Endothelial cell of umbilical vein (primary cell): ENCODE results near the gene MAK. TPM values are rescaled to one million over a fixed set of nuclear protein-coding genes. Genes with fewer than 3 reads are reported as not detected.

Experiments
- BruUV-seq: library from RNA; stranded (reverse); fragments of 400-500 nt; replicated peaks from 2 replicates; lab custom pipeline; 2021; lab: Mats Ljungman, UMichigan
- CTCF ChIA-PET: fragments of 300-600, 350-600 bp; sonication (Branson Sonifier 250); formaldehyde crosslinking; loops from one replicate; lab custom pipeline; 2021; ENCODE audit warnings: antibody characterized with exemption, inconsistent platforms; lab: Charles Lee
- POLR2A ChIA-PET: fragments of 300-600, 350-600 bp; sonication (Branson Sonifier 250); formaldehyde crosslinking; loops from one replicate; lab custom pipeline; 2021; ENCODE audit warnings: antibody characterized with exemption, inconsistent platforms; lab: Charles Lee
- DNase-seq: peaks from one replicate; pipeline ENCODE4 v3.0.0-alpha.2; 2011; ENCODE audit warnings: low read depth, low spot score
- FAIRE-seq: peaks from 2 replicates; lab custom pipeline; 2011; peaks lifted over from hg19 to GRCh38; lab: Jason Lieb, UNC
- H2AFZ ChIP-seq: 2 replicates; pipeline ENCODE4 v1.6.0; 2012; ENCODE audit warnings: low read depth, low read length, control low read depth, inconsistent platforms
- H3K27ac ChIP-seq: 2 replicates; pipeline ENCODE4 v1.5.1; 2011; ENCODE audit warnings: low read depth, mild to moderate bottlenecking, control low read depth, low read length, moderate library complexity; ENCODE audit not compliant: insufficient read depth
- H3K27me3 ChIP-seq, 2 experiments: 2 replicates each; pipeline versions ENCODE4 v1.6.0 to v1.6.1; 2011; ENCODE audit warnings: low read length in 2 of 2, mixed read lengths in 1 of 2; ENCODE audit not compliant: control insufficient read depth in 2 of 2, insufficient read depth in 2 of 2
- H3K36me3 ChIP-seq, 2 experiments: 2 replicates in 1 of 2; 3 replicates in 1 of 2; pipeline ENCODE4 v1.5.1; 2011; ENCODE audit warnings: low read length in 2 of 2, mild to moderate bottlenecking in 1 of 2, moderate library complexity in 1 of 2; ENCODE audit not compliant: control insufficient read depth in 2 of 2, insufficient read depth in 2 of 2; ENCODE audit errors: extremely low read depth in 1 of 2
- H3K4me1 ChIP-seq: 3 replicates; pipeline ENCODE4 v1.5.1; 2011; ENCODE audit warnings: mild to moderate bottlenecking, low read length; ENCODE audit not compliant: control insufficient read depth, insufficient read depth; ENCODE audit errors: extremely low read depth
- H3K4me2 ChIP-seq: 2 replicates; pipeline ENCODE4 v1.6.1; 2011; ENCODE audit warnings: low read length, control low read depth, mixed read lengths; ENCODE audit not compliant: insufficient read depth
- H3K4me3 ChIP-seq, 3 experiments: fragments of 200-600 bp in 1 of 3; sonication (generic), shearing (Covaris generic) in 1 of 3; replicated peaks in 1 of 3; 2 replicates each; pipeline ENCODE4 v1.5.1; 2011 to 2016; ENCODE audit warnings: control low read depth in 3 of 3, low read length in 3 of 3, mild to moderate bottlenecking in 2 of 3, inconsistent platforms in 1 of 3, low read depth in 1 of 3, moderate library complexity in 1 of 3; ENCODE audit not compliant: insufficient read depth in 1 of 3
- H3K79me2 ChIP-seq: 2 replicates; pipeline ENCODE4 v1.6.0; 2012; ENCODE audit warnings: low read length, inconsistent platforms; ENCODE audit not compliant: control insufficient read depth, insufficient read depth
- H3K9ac ChIP-seq: replicated peaks from 2 replicates; pipeline ENCODE3; 2011; ENCODE audit warnings: low read length, control low read depth; ENCODE audit not compliant: insufficient read depth; ENCODE audit errors: extremely low read depth
- H3K9me1 ChIP-seq: replicated peaks from 3 replicates; pipeline ENCODE4 v1.6.0; 2011; ENCODE audit warnings: mild to moderate bottlenecking, low read length; ENCODE audit not compliant: control insufficient read depth, insufficient read depth; ENCODE audit errors: extremely low read depth
- H3K9me3 ChIP-seq: replicated peaks from 2 replicates; pipeline ENCODE4 v1.5.1; 2012; ENCODE audit warnings: low read length, inconsistent platforms; ENCODE audit not compliant: control insufficient read depth, insufficient read depth
- H4K20me1 ChIP-seq: replicated peaks from 2 replicates; pipeline ENCODE3; 2011; ENCODE audit warnings: mild to moderate bottlenecking, low read length; ENCODE audit not compliant: control insufficient read depth, insufficient read depth; ENCODE audit errors: extremely low read depth
- CTCF ChIP-seq, 2 donors: IDR thresholded peaks; 1 replicate in 1 of 2; 2 replicates in 1 of 2; pipeline ENCODE4 v1.5.1; 2011; ENCODE audit warnings: low read length in 2 of 2, mild to moderate bottlenecking in 2 of 2, moderate library complexity in 2 of 2, control low read depth in 1 of 2, inconsistent platforms in 1 of 2, low read depth in 1 of 2; ENCODE audit not compliant: insufficient read depth in 1 of 2; ENCODE audit errors: extremely low read depth in 1 of 2
- EZH2 ChIP-seq: IDR thresholded peaks from 2 replicates; pipeline ENCODE4 v1.6.1; 2012; ENCODE audit warnings: borderline replicate concordance, low read depth, mild to moderate bottlenecking, moderate library complexity, low read length, inconsistent platforms; ENCODE audit not compliant: severe bottlenecking
- FOS ChIP-seq: IDR thresholded peaks from 2 replicates; pipeline ENCODE4 v1.6.1; 2011; ENCODE audit warnings: mild to moderate bottlenecking, low read length, moderate library complexity, borderline replicate concordance; ENCODE audit not compliant: insufficient read depth
- GATA2 ChIP-seq: IDR thresholded peaks from 2 replicates; pipeline ENCODE4 v1.7.0; 2011; ENCODE audit warnings: low read depth, mild to moderate bottlenecking, moderate library complexity, mixed read lengths, low read length; ENCODE audit not compliant: insufficient read length, insufficient read depth
- JUN ChIP-seq: IDR thresholded peaks from 2 replicates; pipeline ENCODE4 v1.6.1; 2011; ENCODE audit warnings: borderline replicate concordance, low read depth; ENCODE audit not compliant: insufficient read length, insufficient read depth
- MYC ChIP-seq: IDR thresholded peaks from one replicate; pipeline ENCODE4 v1.6.1; 2011; ENCODE audit warnings: mild to moderate bottlenecking, low read depth, low read length
- POLR2A ChIP-seq: IDR thresholded peaks from 2 replicates; pipeline ENCODE4 v1.6.1; 2012; ENCODE audit warnings: low read depth, mild to moderate bottlenecking, control low read depth, low read length
- POLR2AphosphoS5 ChIP-seq: IDR thresholded peaks from 2 replicates; pipeline ENCODE4 v1.6.1; 2012; ENCODE audit warnings: low read depth, mild to moderate bottlenecking, control low read depth, low read length, moderate library complexity; ENCODE audit not compliant: insufficient read depth
- dilution Hi-C: fragments of 300-500 bp; cut with MboI; formaldehyde crosslinking; loops from one replicate; pipeline ENCODE4 v1.15.0; 2019; ENCODE audit warnings: low sequenced_read_pairs; ENCODE audit not compliant: extremely low pct_ligation_motif_present
- intact Hi-C: fragments of 100-400 bp; cut with micrococcal nuclease; formaldehyde crosslinking; loops from one replicate; pipeline ENCODE4 v1.10.0; 2022
- polyA plus RNA-seq, 4 experiments: library from polyadenylated mRNA; depleted of rRNA in 3 of 4; stranded (reverse) in 3 of 4; unstranded in 1 of 4; fragments of >200 nt; gene quantifications; 2 replicates each; pipeline versions ENCODE4 v1.2.1 to v1.2.3, GENCODE V29; 2011 to 2012; ENCODE audit warnings: missing spikeins in 1 of 4
- total RNA-seq: library from RNA; stranded (reverse); gene quantifications from 2 replicates; pipeline ENCODE4 v1.2.3, GENCODE V29; 2021
- TF ChIP-seq, protein P1 (sequence below): IDR thresholded peaks from 2 replicates; pipeline ENCODE4 v1.6.1; 2011; ENCODE audit not compliant: insufficient read depth, insufficient read length

MAK gene
- total and polyA plus RNA-seq, 2 donors (not counting 3 experiments of a cell fraction or from before 2014, with no cell fraction given), result not detected

- dilution Hi-C loops, result no loop called here
- Histone ChIP-seq H3K36me3 (no peaks in the 10 kb centered on the region), H3K27ac (no peak overlapping the region), H4K20me1 (no peaks in the 10 kb centered on the region), H3K79me2 (no peaks in the 10 kb centered on the region), H3K9ac (no peak overlapping the region), H2AFZ (no peak overlapping the region), H3K4me1 (peaks cover 10% of the 10 kb centered on the region), H3K27me3 (no peaks in the 10 kb centered on the region), H3K9me3 (no peaks in the 10 kb centered on the region), H3K4me2 (peak overlapping the region; percentile 18), H3K4me3 (peak overlapping the region in 1 of 3 experiments; percentile 85), H3K9me1 (no peaks in the 10 kb centered on the region)
- TF ChIP-seq POLR2AphosphoS5 (no peak), FOS (no peak), CTCF (IDR thresholded peaks at IDR 0.05; ENCODE audit: extremely low read depth in 1 of 2, insufficient read depth in 1 of 2, low read depth in 1 of 2, low read length in 2 of 2) (no peak), MYC (no peak), JUN (no peak), GATA2 (no peak), POLR2A (no peak), EZH2 (no peak)
- TF ChIP-seq, protein P1, sequence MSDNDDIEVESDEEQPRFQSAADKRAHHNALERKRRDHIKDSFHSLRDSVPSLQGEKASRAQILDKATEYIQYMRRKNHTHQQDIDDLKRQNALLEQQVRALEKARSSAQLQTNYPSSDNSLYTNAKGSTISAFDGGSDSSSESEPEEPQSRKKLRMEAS, result no peak
- BruUV-seq, result TSS peak; percentile 57
- DNase-seq (peak; percentile 24), FAIRE-seq (peak; percentile 37)
- intact Hi-C loops, result no loop called here
- ChIA-PET POLR2A (interaction anchor here (0.6 kb wide), 1 partner anchor 15 kb away, joined by 6 read pairs; no protein-coding TSS in a partner anchor), CTCF (interaction anchor here (0.6 to 4.8 kb wide), 6 partner anchors 8 to 258 kb away, joined by 3 to 21 read pairs (median 4); no protein-coding TSS in a partner anchor)
Observed at GRCh38 chr6:10719296-10719963, 118.9 kb downstream of the MAK start.
